Glomerular endothelial cell (primary cell): Measurements from ENCODE around the gene PCDHGB6. TPM values are rescaled to one million over a fixed set of nuclear protein-coding genes. Genes with fewer than 3 reads are reported as not detected.

ENCODE experiments used
- total RNA-seq: library from RNA; depleted of rRNA; stranded (reverse); fragments of >200 nt; gene quantifications from 2 replicates; pipeline ENCODE4 v1.2.3, GENCODE V29; 2015

PCDHGB6 gene
- total RNA-seq, 1 donor from 2014 or later: 6.2 TPM

Other genes starting within 250 kb of the PCDHGB6 start
- gene PCDHB7, start 235.4 kb upstream of the PCDHGB6 start, total RNA-seq: 1.6 and 2.4 TPM in 2 replicates
- 0.34 and 0.88 TPM in 2 replicates for gene PCDHB8, start 230.2 kb upstream of the PCDHGB6 start, total RNA-seq
- gene PCDHB16, start 225.6 kb upstream of the PCDHGB6 start, total RNA-seq: 0.05 and 1.1 TPM in 2 replicates
- 0.15 and 0.41 TPM in 2 replicates for gene PCDHB9, start 220.9 kb upstream of the PCDHGB6 start, total RNA-seq
- gene PCDHB10, start 215.7 kb upstream of the PCDHGB6 start, total RNA-seq: 1.1 and 1.3 TPM in 2 replicates
- gene PCDHB11, start 208.4 kb upstream of the PCDHGB6 start, total RNA-seq: 0.58 and 1.5 TPM in 2 replicates
- 0.19 and 0.58 TPM in 2 replicates for gene PCDHB12, start 199.3 kb upstream of the PCDHGB6 start, total RNA-seq
- gene PCDHB13, start 194.1 kb upstream of the PCDHGB6 start, total RNA-seq: 1.8 and 3.0 TPM in 2 replicates
- gene PCDHB14, start 184.7 kb upstream of the PCDHGB6 start, total RNA-seq: 1.6 and 6.7 TPM in 2 replicates
- gene PCDHB15, start 162.6 kb upstream of the PCDHGB6 start, total RNA-seq: 0.97 and 1.7 TPM in 2 replicates
- 0.76 TPM in 1 of 2 replicates, not detected in the other for gene SLC25A2, start 104.0 kb upstream of the PCDHGB6 start, total RNA-seq
- gene TAF7, start 87.2 kb upstream of the PCDHGB6 start, total RNA-seq: 51.0 and 52.6 TPM in 2 replicates
- 0.39 and 1.2 TPM in 2 replicates for gene PCDHGA1, start 77.5 kb upstream of the PCDHGB6 start, total RNA-seq
- 2.6 and 4.1 TPM in 2 replicates for gene PCDHGA2, start 69.3 kb upstream of the PCDHGB6 start, total RNA-seq
- 1.6 and 4.0 TPM in 2 replicates for gene PCDHGA3, start 64.2 kb upstream of the PCDHGB6 start, total RNA-seq
- 0.82 and 2.3 TPM in 2 replicates for gene PCDHGB1, start 57.9 kb upstream of the PCDHGB6 start, total RNA-seq
- 5.7 and 9.2 TPM in 2 replicates for gene PCDHGA4, start 53.0 kb upstream of the PCDHGB6 start, total RNA-seq
- 3.8 and 4.7 TPM in 2 replicates for gene PCDHGB2, start 48.0 kb upstream of the PCDHGB6 start, total RNA-seq
- gene PCDHGA5, start 43.9 kb upstream of the PCDHGB6 start, total RNA-seq: 0.82 and 2.1 TPM in 2 replicates
- gene PCDHGB3, start 37.8 kb upstream of the PCDHGB6 start, total RNA-seq: 2.6 and 5.5 TPM in 2 replicates
- 4.5 and 6.6 TPM in 2 replicates for gene PCDHGA6, start 34.1 kb upstream of the PCDHGB6 start, total RNA-seq
- gene PCDHGA7, start 25.3 kb upstream of the PCDHGB6 start, total RNA-seq: 3.6 and 5.3 TPM in 2 replicates
- gene PCDHGB4, start 20.3 kb upstream of the PCDHGB6 start, total RNA-seq: 11.1 and 19.5 TPM in 2 replicates
- 0.92 and 2.3 TPM in 2 replicates for gene PCDHGA8, start 15.4 kb upstream of the PCDHGB6 start, total RNA-seq
- 17.5 and 27.2 TPM in 2 replicates for gene PCDHGB5, start 10.1 kb upstream of the PCDHGB6 start, total RNA-seq
- 3.3 and 4.5 TPM in 2 replicates for gene PCDHGA9, start 5.2 kb upstream of the PCDHGB6 start, total RNA-seq
- 4.0 and 12.4 TPM in 2 replicates for gene PCDHGA10, start 5.0 kb downstream of the PCDHGB6 start, total RNA-seq
- gene PCDHGB7, start 9.7 kb downstream of the PCDHGB6 start, total RNA-seq: 14.1 and 23.4 TPM in 2 replicates
- gene PCDHGA11, start 13.0 kb downstream of the PCDHGB6 start, total RNA-seq: 12.3 and 17.5 TPM in 2 replicates
- 10.5 and 23.0 TPM in 2 replicates for gene PCDHGA12, start 22.5 kb downstream of the PCDHGB6 start, total RNA-seq
- gene PCDHGC3, start 67.9 kb downstream of the PCDHGB6 start, total RNA-seq: 24.3 and 43.0 TPM in 2 replicates
- 0.44 and 2.5 TPM in 2 replicates for gene PCDHGC4, start 77.0 kb downstream of the PCDHGB6 start, total RNA-seq
- gene PCDHGC5, start 81.1 kb downstream of the PCDHGB6 start, total RNA-seq: 0.24 and 2.5 TPM in 2 replicates
- 78.6 and 94.1 TPM in 2 replicates for gene DIAPH1, start 211.0 kb downstream of the PCDHGB6 start, total RNA-seq
- gene HDAC3, start 228.8 kb downstream of the PCDHGB6 start, total RNA-seq: 30.9 and 43.3 TPM in 2 replicates
- 8.5 and 12.2 TPM in 2 replicates for gene RELL2, start 229.0 kb downstream of the PCDHGB6 start, total RNA-seq
- 29.3 and 31.8 TPM in 2 replicates for gene FCHSD1, start 243.4 kb downstream of the PCDHGB6 start, total RNA-seq